GM23338 (cell line): ENCODE data around the gene PPP6R3.

Source experiments
- CREB1 ChIP-seq: fragments of 250-450 bp; sonication (Bioruptor Pico); IDR thresholded peaks from 2 replicates; pipeline ENCODE4 v1.5.0; 2020; ENCODE audit warnings: low read depth, mild to moderate bottlenecking, moderate library complexity
- CTCF ChIP-seq, 2 experiments: fragments of 200-600 bp in 1 of 2; sonication (generic) in 1 of 2; conservative IDR thresholded peaks; 2 replicates each; pipeline versions ENCODE4 v1.5.1 to v1.6.1; 2016 to 2017; ENCODE audit warnings: antibody characterized with exemption in 2 of 2, low read depth in 2 of 2, mild to moderate bottlenecking in 2 of 2, moderate library complexity in 1 of 2
- JUNB ChIP-seq: IDR thresholded peaks from one replicate; pipeline ENCODE4 v1.6.1; 2016; ENCODE audit warnings: antibody characterized with exemption; ENCODE audit not compliant: unreplicated experiment
- NANOG ChIP-seq: IDR thresholded peaks from 2 replicates; pipeline ENCODE4 v1.6.1; 2016; ENCODE audit warnings: antibody characterized with exemption, borderline replicate concordance
- REST ChIP-seq: IDR thresholded peaks from one replicate; pipeline ENCODE4 v1.6.1; 2018; ENCODE audit warnings: antibody characterized with exemption; ENCODE audit not compliant: unreplicated experiment

GRCh38 chr11:68581901-68582300 is 121.3 kb downstream of the PPP6R3 start:
- TF ChIP-seq CTCF (conservative IDR thresholded peaks at IDR 0.05; ENCODE audit: low read depth in 2 of 2): no peak
- TF ChIP-seq JUNB: no peak
- no peak for TF ChIP-seq NANOG
- TF ChIP-seq REST: no peak
- no peak for TF ChIP-seq CREB1 (CRISPR knock-in tag)
